Measurements from ENCODE around the gene NFAM1.

DNA sequence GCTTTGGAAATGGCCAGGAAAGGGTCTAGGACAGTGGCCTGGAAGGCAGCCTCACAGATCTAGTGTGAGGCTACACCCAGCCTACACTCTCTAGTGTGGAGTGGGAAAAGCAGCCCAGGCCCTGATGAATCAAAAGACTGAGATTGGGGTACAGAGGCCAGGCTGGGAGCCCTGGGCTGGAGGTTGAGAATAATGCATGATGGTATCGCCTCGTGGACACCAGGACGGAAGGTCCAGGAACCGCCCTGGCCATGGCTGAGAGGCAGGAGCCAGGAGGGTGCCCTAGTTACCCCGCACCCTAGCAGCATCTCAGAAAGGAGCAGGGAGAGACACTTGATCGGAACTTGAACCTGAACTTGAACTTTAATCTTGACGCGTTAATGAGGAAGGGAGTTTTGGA lies 40.5 kb upstream of the NFAM1 start:
- no peak for TF ChIP-seq MAX (IDR thresholded peaks at IDR 0.05; ENCODE audit: insufficient read depth, insufficient read length)
- TF ChIP-seq, protein P1, sequence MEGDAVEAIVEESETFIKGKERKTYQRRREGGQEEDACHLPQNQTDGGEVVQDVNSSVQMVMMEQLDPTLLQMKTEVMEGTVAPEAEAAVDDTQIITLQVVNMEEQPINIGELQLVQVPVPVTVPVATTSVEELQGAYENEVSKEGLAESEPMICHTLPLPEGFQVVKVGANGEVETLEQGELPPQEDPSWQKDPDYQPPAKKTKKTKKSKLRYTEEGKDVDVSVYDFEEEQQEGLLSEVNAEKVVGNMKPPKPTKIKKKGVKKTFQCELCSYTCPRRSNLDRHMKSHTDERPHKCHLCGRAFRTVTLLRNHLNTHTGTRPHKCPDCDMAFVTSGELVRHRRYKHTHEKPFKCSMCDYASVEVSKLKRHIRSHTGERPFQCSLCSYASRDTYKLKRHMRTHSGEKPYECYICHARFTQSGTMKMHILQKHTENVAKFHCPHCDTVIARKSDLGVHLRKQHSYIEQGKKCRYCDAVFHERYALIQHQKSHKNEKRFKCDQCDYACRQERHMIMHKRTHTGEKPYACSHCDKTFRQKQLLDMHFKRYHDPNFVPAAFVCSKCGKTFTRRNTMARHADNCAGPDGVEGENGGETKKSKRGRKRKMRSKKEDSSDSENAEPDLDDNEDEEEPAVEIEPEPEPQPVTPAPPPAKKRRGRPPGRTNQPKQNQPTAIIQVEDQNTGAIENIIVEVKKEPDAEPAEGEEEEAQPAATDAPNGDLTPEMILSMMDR (IDR thresholded peaks at IDR 0.05; ENCODE audit: extremely low read depth in 1 of 2, insufficient read depth in 1 of 2, low read depth in 1 of 2, low read length in 2 of 2), result no peak
- no peak for TF ChIP-seq POLR2AphosphoS5 (IDR thresholded peaks at IDR 0.05; ENCODE audit: insufficient read depth, low read depth, low read length)
- no peak for TF ChIP-seq GATA2 (IDR thresholded peaks at IDR 0.05; ENCODE audit: insufficient read depth, insufficient read length, low read depth, low read length)
- no peak for TF ChIP-seq POLR2A (IDR thresholded peaks at IDR 0.05; ENCODE audit: low read depth, low read length)
- TF ChIP-seq MYC (IDR thresholded peaks at IDR 0.05; ENCODE audit: low read depth, low read length), result no peak

All from endothelial cell of umbilical vein (primary cell).